ENCODE measurements around the gene FANCI.

FANCI gene

GRCh38 chr15:89361451-89362202, 117.8 kb downstream of the FANCI start:
- peak; percentile 12 for DNase-seq (ENCODE audit: low read depth)

GRCh38 chr15:89362203-89363101, 118.7 kb downstream of the FANCI start:
- no peak for DNase-seq (ENCODE audit: low read depth)

DNA sequence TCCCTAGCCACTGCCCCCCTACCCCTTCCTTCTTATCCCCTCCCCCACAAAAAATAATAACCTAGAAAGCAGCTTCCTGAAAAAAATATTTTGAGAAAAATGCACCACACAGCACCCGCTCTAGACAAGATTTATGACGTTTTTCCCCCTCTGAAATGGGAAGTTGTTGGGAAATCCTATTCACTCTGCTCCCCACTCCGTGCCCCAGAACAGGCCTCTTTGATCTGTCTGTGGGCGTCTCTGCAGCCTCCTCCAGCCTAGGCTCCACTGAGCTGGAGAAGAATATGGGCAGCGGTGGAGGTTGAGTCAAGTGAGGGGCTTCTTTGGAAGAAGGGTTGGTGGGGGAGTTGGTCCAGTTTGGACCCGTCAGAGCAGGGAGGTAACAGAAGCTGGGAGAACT, 119.4 kb downstream of the FANCI start:
- DNase-seq (ENCODE audit: low read depth): no peak

GRCh38 chr15:89363770-89364169, 120.0 kb downstream of the FANCI start:
- no peak for DNase-seq (ENCODE audit: low read depth)

DNA sequence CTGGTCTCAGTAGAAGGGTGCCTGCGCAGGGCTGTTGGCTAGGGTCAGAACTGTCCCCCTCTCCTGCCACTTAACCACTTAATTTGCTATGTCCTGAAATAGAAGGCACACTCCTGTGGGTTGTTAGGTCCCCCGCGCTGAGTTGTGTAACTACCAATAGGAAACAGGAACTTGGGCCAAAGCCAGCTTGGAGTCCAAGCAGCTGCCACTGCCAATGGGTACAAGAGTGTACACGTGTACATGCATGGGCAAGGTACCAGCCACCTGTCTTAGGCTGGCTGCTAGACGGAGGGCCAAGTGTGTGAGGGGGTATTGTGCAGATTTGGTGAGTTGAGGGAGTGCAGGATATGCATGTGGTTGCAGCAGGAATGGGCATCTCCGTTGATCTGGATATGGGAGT, 120.6 kb downstream of the FANCI start:
- DNase-seq (ENCODE audit: low read depth): no peak

GRCh38 chr15:89364741-89365450, 121.1 kb downstream of the FANCI start:
- no peak for DNase-seq (ENCODE audit: low read depth)

DNA sequence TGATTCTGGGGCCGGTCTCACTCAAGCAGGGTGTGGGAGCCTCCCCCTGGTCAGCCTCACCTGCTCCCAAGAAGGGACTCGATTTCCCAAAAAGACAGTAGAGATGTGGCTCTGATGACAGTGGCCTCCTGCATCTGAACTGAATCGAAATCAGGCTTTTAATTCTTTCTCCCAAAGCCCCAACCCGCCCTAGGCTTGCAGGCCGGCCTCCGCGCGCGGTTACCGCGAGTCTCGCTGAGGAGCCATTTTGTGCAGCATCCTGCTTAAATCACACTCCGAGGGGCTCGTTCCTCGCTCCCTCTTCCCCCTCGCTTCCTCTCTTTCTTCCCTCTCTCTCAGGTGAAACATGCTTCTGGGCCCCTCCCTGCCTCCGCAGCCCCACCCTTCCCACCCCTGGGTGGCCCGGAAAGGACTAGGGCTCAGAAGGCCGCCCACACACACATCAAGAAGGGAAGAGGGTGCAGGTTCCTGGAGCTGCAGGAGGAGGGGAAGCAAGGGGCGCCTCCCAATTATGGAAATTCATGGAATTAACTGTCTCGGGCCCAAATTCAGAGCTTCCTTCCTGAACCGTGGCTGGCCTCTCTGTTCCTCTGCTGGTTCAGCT, 121.8 kb downstream of the FANCI start:
- no peak for DNase-seq (ENCODE audit: low read depth)

All from activated T-helper 1 cell treated with Interleukin-2 at 50 U/mL for 16 hours (primary cell).